IPS-15b (cell line): ENCODE results near the gene C9orf43.

ENCODE experiments used
- H3K27me3 ChIP-seq: one replicate; pipeline ENCODE4 v1.6.1; 2013; ENCODE audit warnings: low read length; ENCODE audit not compliant: control insufficient read depth, insufficient read depth
- H3K36me3 ChIP-seq: one replicate; pipeline ENCODE4 v1.6.1; 2013; ENCODE audit warnings: low read length; ENCODE audit not compliant: control insufficient read depth, insufficient read depth
- H3K4me1 ChIP-seq: one replicate; pipeline ENCODE4 v1.6.1; 2013; ENCODE audit warnings: mild to moderate bottlenecking, low read length; ENCODE audit not compliant: control insufficient read depth, insufficient read depth
- H3K4me3 ChIP-seq: one replicate; pipeline ENCODE4 v1.5.1; 2013; ENCODE audit warnings: low read depth, low read length
- H3K9ac ChIP-seq: one replicate; pipeline ENCODE4 v1.6.1; 2013; ENCODE audit warnings: low read depth, mild to moderate bottlenecking, low read length
- H3K9me3 ChIP-seq: one replicate; pipeline ENCODE4 v1.6.1; 2013; ENCODE audit warnings: mild to moderate bottlenecking, low read length; ENCODE audit not compliant: control insufficient read depth, insufficient read depth

Gene C9orf43

DNA sequence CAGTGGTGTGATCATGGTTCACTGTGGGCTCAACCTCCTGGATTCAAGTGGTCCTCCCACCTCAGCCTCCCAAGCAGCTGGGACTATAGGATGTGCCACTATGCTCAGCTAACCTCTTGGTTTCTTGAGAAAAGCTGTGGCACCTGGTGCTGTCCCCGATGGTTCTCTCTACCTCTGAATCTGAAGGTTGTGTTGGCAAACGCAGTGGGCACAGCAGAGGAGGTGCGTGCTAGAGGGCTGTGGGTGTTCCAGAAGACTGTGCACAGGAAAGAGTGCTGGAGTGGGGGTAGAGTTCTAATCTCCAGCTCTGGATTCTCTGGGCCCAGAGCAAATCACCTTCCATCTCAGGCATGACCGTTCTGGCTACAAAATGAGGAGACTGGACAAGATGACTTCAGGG lies 65.4 kb downstream of the C9orf43 start:
- Histone ChIP-seq H3K4me3 (no peak overlapping the region), H3K9me3 (no peaks in the 10 kb centered on the region), H3K27me3 (no peaks in the 10 kb centered on the region), H3K4me1 (no peaks in the 10 kb centered on the region), H3K9ac (no peak overlapping the region), H3K36me3 (no peaks in the 10 kb centered on the region)

GRCh38 chr9:113476511-113476916 lies 66.0 kb downstream of the C9orf43 start:
- H3K4me3 ChIP-seq, result no peak overlapping the region
- H3K36me3 ChIP-seq, result no peaks in the 10 kb centered on the region
- H3K27me3 ChIP-seq, result no peaks in the 10 kb centered on the region

GRCh38 chr9:113477058-113477457 lies 66.5 kb downstream of the C9orf43 start:
- H3K36me3 ChIP-seq, result no peaks in the 10 kb centered on the region
- H3K4me3 ChIP-seq, result no peak overlapping the region
- H3K9ac ChIP-seq, result no peak overlapping the region
- H3K4me1 ChIP-seq, result no peaks in the 10 kb centered on the region
- H3K27me3 ChIP-seq, result no peaks in the 10 kb centered on the region
- no peaks in the 10 kb centered on the region for H3K9me3 ChIP-seq

More at GRCh38 chr9:113476511-113476916, 66.0 kb downstream of the C9orf43 start:
- H3K9ac ChIP-seq, result no peak overlapping the region
- no peaks in the 10 kb centered on the region for H3K4me1 ChIP-seq
- H3K9me3 ChIP-seq, result no peaks in the 10 kb centered on the region

- Histone ChIP-seq H3K9me3 (no peaks in the 10 kb centered on the region), H3K36me3 (no peaks in the 10 kb centered on the region), H3K27me3 (no peaks in the 10 kb centered on the region), H3K9ac (no peak overlapping the region), H3K4me3 (no peak overlapping the region), H3K4me1 (no peaks in the 10 kb centered on the region)
Measured at GRCh38 chr9:113477661-113478060, 67.1 kb downstream of the C9orf43 start.

DNA sequence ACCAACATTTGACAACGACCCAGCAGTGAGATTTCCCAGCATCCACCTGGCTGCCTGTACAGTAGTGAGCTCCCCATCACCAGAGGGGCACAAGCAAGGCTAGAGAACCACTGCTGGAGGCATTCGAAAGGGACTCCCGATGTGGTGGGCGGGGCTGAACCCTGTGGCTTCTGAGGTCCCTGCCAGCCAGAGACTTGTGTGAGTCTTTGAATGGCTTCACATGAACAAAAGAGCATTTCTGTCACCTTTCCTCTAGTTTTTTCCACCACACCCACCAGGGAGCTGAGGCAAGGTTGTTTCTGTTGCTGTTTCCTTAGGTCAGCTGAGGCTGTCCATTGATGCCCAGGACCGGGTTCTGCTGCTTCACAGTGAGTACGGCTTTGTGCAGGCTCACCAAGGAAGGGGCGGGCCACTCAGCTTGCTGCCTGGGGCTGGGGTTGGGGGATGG lies 68.7 kb downstream of the C9orf43 start:
- Histone ChIP-seq H3K9me3 (no peaks in the 10 kb centered on the region), H3K27me3 (no peaks in the 10 kb centered on the region), H3K4me3 (no peak overlapping the region), H3K36me3 (no peaks in the 10 kb centered on the region), H3K9ac (no peak overlapping the region), H3K4me1 (no peaks in the 10 kb centered on the region)
